Chondrocyte (in vitro differentiated cells): Measurements from ENCODE around the gene EPB41L4A. TPM values are rescaled to one million over a fixed set of nuclear protein-coding genes. Genes with fewer than 3 reads are reported as not detected.

Source experiments
- DNase-seq: peaks from one replicate; pipeline ENCODE4 v3.0.0; 2021; ENCODE audit warnings: mixed read lengths, low spot score
- H3K27ac Mint-ChIP-seq: one replicate; pipeline ENCODE4 v1.8.0; 2021; ENCODE audit warnings: mild to moderate bottlenecking, moderate library complexity, mixed read lengths; ENCODE audit not compliant: unreplicated experiment
- H3K27me3 Mint-ChIP-seq: 2 replicates; pipeline ENCODE4 v1.8.0; 2021; ENCODE audit warnings: low read depth, mixed read lengths
- H3K36me3 Mint-ChIP-seq: 2 replicates; pipeline ENCODE4 v1.8.0; 2021; ENCODE audit warnings: low read depth, mixed read lengths
- H3K4me1 Mint-ChIP-seq: 2 replicates; pipeline ENCODE4 v1.8.0; 2021; ENCODE audit warnings: low read depth, mild to moderate bottlenecking, mixed read lengths
- H3K4me3 Mint-ChIP-seq: one replicate; pipeline ENCODE4 v1.8.0; 2021; ENCODE audit warnings: mild to moderate bottlenecking, moderate library complexity, mixed read lengths; ENCODE audit not compliant: unreplicated experiment
- H3K9me3 Mint-ChIP-seq: 2 replicates; pipeline ENCODE4 v1.8.0; 2021; ENCODE audit warnings: low read depth, mixed read lengths
- CTCF ChIP-seq: fragments of 200-600 bp; sonication (generic); IDR thresholded peaks from 2 replicates; pipeline ENCODE4 v1.5.0; 2021; ENCODE audit warnings: antibody characterized with exemption, mild to moderate bottlenecking, moderate library complexity
- total RNA-seq: library from RNA; stranded (reverse); gene quantifications from 3 replicates; pipeline ENCODE4 v1.2.1, GENCODE V29; 2021

EPB41L4A gene
- total RNA-seq, 1 donor from 2014 or later = 3.9 TPM

GRCh38 chr5:112143690-112144089 is 275.4 kb downstream of the EPB41L4A start:
- TF ChIP-seq CTCF = no peak
- peaks cover 40% of the 10 kb centered on the region for H3K4me1 Mint-ChIP-seq
- DNase-seq = no peak
- peaks cover 4% of the 10 kb centered on the region for H3K9me3 Mint-ChIP-seq
- no peaks in the 10 kb centered on the region for H3K36me3 Mint-ChIP-seq
- no peak overlapping the region for H3K4me3 Mint-ChIP-seq
- H3K27me3 Mint-ChIP-seq = no peaks in the 10 kb centered on the region
- no peak overlapping the region for H3K27ac Mint-ChIP-seq

- Mint-ChIP-seq H3K36me3 (no peaks in the 10 kb centered on the region), H3K4me3 (no peak overlapping the region)
- no peak for DNase-seq
Measured at GRCh38 chr5:112142769-112143270, 276.3 kb downstream of the EPB41L4A start.

GRCh38 chr5:112141582-112141981 is 277.5 kb downstream of the EPB41L4A start:
- H3K4me1 Mint-ChIP-seq = peaks cover 32% of the 10 kb centered on the region
- TF ChIP-seq CTCF = no peak
- no peaks in the 10 kb centered on the region for H3K36me3 Mint-ChIP-seq
- DNase-seq = no peak
- H3K4me3 Mint-ChIP-seq = no peak overlapping the region
- peaks cover 4% of the 10 kb centered on the region for H3K9me3 Mint-ChIP-seq
- no peaks in the 10 kb centered on the region for H3K27me3 Mint-ChIP-seq
- no peak overlapping the region for H3K27ac Mint-ChIP-seq

More at GRCh38 chr5:112142769-112143270, 276.3 kb downstream of the EPB41L4A start:
- Mint-ChIP-seq H3K4me1 (peaks cover 40% of the 10 kb centered on the region), H3K27me3 (no peaks in the 10 kb centered on the region), H3K27ac (no peak overlapping the region), H3K9me3 (peaks cover 4% of the 10 kb centered on the region)
- TF ChIP-seq CTCF = no peak

GRCh38 chr5:112138526-112138925 is 280.6 kb downstream of the EPB41L4A start:
- no peaks in the 10 kb centered on the region for H3K27me3 Mint-ChIP-seq
- no peak overlapping the region for H3K27ac Mint-ChIP-seq
- H3K4me3 Mint-ChIP-seq = no peak overlapping the region
- no peak for DNase-seq
- H3K36me3 Mint-ChIP-seq = no peaks in the 10 kb centered on the region
- no peak for TF ChIP-seq CTCF
- peaks cover 9% of the 10 kb centered on the region for H3K4me1 Mint-ChIP-seq
- H3K9me3 Mint-ChIP-seq = peaks cover 2% of the 10 kb centered on the region

- no peak for DNase-seq
- TF ChIP-seq CTCF = no peak
- Mint-ChIP-seq H3K27me3 (no peaks in the 10 kb centered on the region), H3K4me3 (no peak overlapping the region), H3K36me3 (no peaks in the 10 kb centered on the region), H3K27ac (no peak overlapping the region), H3K9me3 (no peaks in the 10 kb centered on the region), H3K4me1 (no peaks in the 10 kb centered on the region)
Measured at GRCh38 chr5:112136773-112137172, 282.3 kb downstream of the EPB41L4A start.
